Subcutaneous abdominal adipose tissue (tissue), 5 donors: ENCODE results near the gene EIF4A3.
A peak's percentile ranks its signal among the peaks of the same experiment; 100 is the strongest.

ENCODE experiments used
- H3K27ac ChIP-seq: one replicate; pipeline ENCODE4 v1.7.0; 2013; ENCODE audit warnings: low read depth, mild to moderate bottlenecking, inconsistent platforms, low read length, moderate library complexity
- H3K27me3 ChIP-seq, 5 donors: one replicate each; pipeline ENCODE4 v1.7.0; 2013; ENCODE audit warnings: low read length in 5 of 5, inconsistent platforms in 1 of 5; ENCODE audit not compliant: control insufficient read depth in 5 of 5, insufficient read depth in 4 of 5
- H3K36me3 ChIP-seq, 5 donors: one replicate each; pipeline ENCODE4 v1.7.0; 2013; ENCODE audit warnings: low read length in 5 of 5; ENCODE audit not compliant: control insufficient read depth in 5 of 5, insufficient read depth in 5 of 5
- H3K4me1 ChIP-seq, 5 donors: one replicate each; pipeline ENCODE4 v1.7.0; 2013; ENCODE audit warnings: low read length in 5 of 5, mild to moderate bottlenecking in 3 of 5, moderate library complexity in 1 of 5; ENCODE audit not compliant: control insufficient read depth in 5 of 5, insufficient read depth in 5 of 5
- H3K4me3 ChIP-seq, 5 donors: one replicate each; pipeline ENCODE4 v1.7.0; 2013; ENCODE audit warnings: low read length in 5 of 5, low read depth in 1 of 5
- H3K9ac ChIP-seq, 5 donors: one replicate each; pipeline ENCODE4 v1.7.0; 2013; ENCODE audit warnings: low read length in 5 of 5, mild to moderate bottlenecking in 4 of 5, moderate library complexity in 3 of 5
- H3K9me3 ChIP-seq, 5 donors: one replicate each; pipeline ENCODE4 v1.7.0; 2013; ENCODE audit warnings: low read length in 5 of 5; ENCODE audit not compliant: control insufficient read depth in 5 of 5
- donor health status: healthy.
- donor health status: healthy.
- donor health status: healthy.
- donor health status: healthy.
- donor health status: healthy.

EIF4A3 gene

GRCh38 chr17:80147035-80147822, at the start of gene EIF4A3:
EIF4A3 (minus strand) TSS chr17:80147128; CDS start chr17:80146961, 167 bp downstream.
- no peaks in the 10 kb centered on the region for H3K9me3 ChIP-seq
- no peaks in the 10 kb centered on the region for H3K27me3 ChIP-seq
- H3K4me3 ChIP-seq, result peak within 1 kb of the TSS; percentile 82 to 96 (median 88)
- peak within 1 kb of the TSS; percentile 84 for H3K27ac ChIP-seq
- H3K36me3 ChIP-seq, result peaks cover 0 to 20% (median 18%) of the 10 kb centered on the region in 5 donors
- peak within 1 kb of the TSS; percentile 68 to 90 (median 84) for H3K9ac ChIP-seq
- peaks cover 8 to 29% (median 26%) of the 10 kb centered on the region in 5 donors for H3K4me1 ChIP-seq

GRCh38 chr17:80196652-80197051, 49.7 kb upstream of the EIF4A3 start:
- H3K27me3 ChIP-seq, result peaks cover 0 to 6% (median under 1%) of the 10 kb centered on the region in 5 donors
- no peak overlapping the region for H3K9ac ChIP-seq
- peaks cover 0 to 14% (median 9%) of the 10 kb centered on the region in 5 donors for H3K4me1 ChIP-seq
- H3K36me3 ChIP-seq, result no peaks in the 10 kb centered on the region
- H3K9me3 ChIP-seq, result no peaks in the 10 kb centered on the region
- no peak overlapping the region for H3K4me3 ChIP-seq
- H3K27ac ChIP-seq, result no peak overlapping the region

DNA sequence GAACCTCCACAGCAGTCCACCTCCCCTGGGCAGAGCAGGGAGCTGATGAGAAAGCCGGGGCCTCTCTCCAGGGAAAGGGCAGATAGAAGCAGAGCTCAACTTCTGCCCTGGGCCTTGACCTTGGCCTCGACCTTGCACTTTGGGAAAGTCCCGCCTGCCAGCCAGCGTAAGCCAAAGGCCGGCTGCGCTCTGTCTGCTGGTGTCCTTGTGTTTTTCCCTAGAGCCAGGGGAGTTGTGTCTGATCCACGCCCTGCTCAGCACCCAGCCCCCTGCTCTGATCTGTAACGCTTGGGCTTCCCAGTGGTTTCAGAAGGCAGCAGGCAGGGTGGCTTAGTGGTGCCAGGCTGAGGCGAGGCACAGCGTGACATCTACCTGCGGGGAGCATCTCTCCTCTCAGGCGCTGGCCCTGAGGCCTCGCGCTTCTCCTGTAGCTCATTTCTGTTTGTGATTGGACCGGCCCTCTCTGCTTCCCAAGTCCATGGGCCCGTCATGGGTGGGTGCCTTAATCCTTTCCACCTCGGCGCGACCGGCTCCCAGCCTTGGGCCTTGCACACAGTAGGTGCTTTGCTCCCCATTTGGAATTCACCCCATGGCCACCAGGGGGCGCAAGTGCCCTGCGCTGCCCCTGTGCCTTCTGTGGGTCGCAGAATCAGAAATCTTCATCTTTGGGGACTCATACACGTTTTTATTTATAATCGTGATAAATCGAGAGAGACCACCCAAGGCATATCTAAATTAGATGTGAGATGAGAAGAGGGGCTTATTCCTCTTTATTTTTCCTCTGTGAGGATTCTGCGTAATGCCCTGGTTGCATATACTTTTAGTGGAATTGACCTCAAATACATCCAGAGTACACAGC, 49.0 kb upstream of the EIF4A3 start:
- H3K9ac ChIP-seq, result no peak overlapping the region
- peaks cover 1 to 20% (median 15%) of the 10 kb centered on the region in 5 donors for H3K4me1 ChIP-seq
- H3K4me3 ChIP-seq, result no peak overlapping the region
- no peaks in the 10 kb centered on the region for H3K9me3 ChIP-seq
- no peaks in the 10 kb centered on the region for H3K36me3 ChIP-seq
- peaks cover 3 to 12% (median 5%) of the 10 kb centered on the region in 5 donors for H3K27me3 ChIP-seq
- H3K27ac ChIP-seq, result no peak overlapping the region

- peaks cover 3 to 16% (median 5%) of the 10 kb centered on the region in 5 donors for H3K27me3 ChIP-seq
- no peak overlapping the region for H3K27ac ChIP-seq
- no peak overlapping the region for H3K9ac ChIP-seq
- H3K9me3 ChIP-seq, result no peaks in the 10 kb centered on the region
- no peak overlapping the region for H3K4me3 ChIP-seq
- H3K4me1 ChIP-seq, result peaks cover 1 to 20% (median 15%) of the 10 kb centered on the region in 5 donors
- no peaks in the 10 kb centered on the region for H3K36me3 ChIP-seq
Measured at GRCh38 chr17:80195141-80195540, 48.2 kb upstream of the EIF4A3 start.

- Histone ChIP-seq H3K9ac (peak overlapping the region in 2 of 5 donors; percentile 30 to 43), H3K27ac (no peak overlapping the region), H3K36me3 (no peaks in the 10 kb centered on the region), H3K4me1 (peaks cover 8 to 33% (median 30%) of the 10 kb centered on the region in 5 donors), H3K27me3 (peaks cover 3 to 20% (median 6%) of the 10 kb centered on the region in 5 donors), H3K9me3 (no peaks in the 10 kb centered on the region), H3K4me3 (peak overlapping the region in 4 of 5 donors; percentile 17 to 34 (median 22))
Measured at GRCh38 chr17:80191865-80192661, 45.1 kb upstream of the EIF4A3 start.

DNA sequence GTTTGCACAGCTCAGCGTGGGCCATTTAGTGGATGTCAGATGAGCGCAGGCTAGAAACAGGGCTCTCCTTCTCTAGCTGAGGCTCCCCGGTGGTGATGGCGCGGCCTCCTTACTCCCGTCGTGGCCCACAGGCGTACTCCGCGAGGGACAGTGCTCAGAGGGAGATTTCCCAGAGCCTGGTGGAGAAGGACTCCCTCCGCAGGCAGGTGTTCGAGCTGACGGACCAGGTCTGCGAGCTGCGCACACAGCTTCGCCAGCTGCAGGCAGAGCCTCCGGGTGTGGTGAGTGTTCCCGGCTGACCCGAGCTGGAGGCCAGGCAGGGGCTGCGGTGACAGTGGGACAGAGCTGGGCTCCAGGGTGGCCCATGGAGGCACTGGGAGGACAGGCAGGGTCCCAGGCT, 44.3 kb upstream of the EIF4A3 start:
- Histone ChIP-seq H3K36me3 (no peaks in the 10 kb centered on the region), H3K9ac (no peak overlapping the region), H3K27me3 (peaks cover 3 to 22% (median 6%) of the 10 kb centered on the region in 5 donors), H3K27ac (no peak overlapping the region), H3K4me1 (peaks cover 8 to 33% (median 30%) of the 10 kb centered on the region in 5 donors), H3K9me3 (no peaks in the 10 kb centered on the region), H3K4me3 (no peak overlapping the region)

- Histone ChIP-seq H3K27ac (no peak overlapping the region), H3K9me3 (no peaks in the 10 kb centered on the region), H3K4me3 (no peak overlapping the region), H3K4me1 (peaks cover 8 to 33% (median 30%) of the 10 kb centered on the region in 5 donors), H3K9ac (no peak overlapping the region), H3K36me3 (no peaks in the 10 kb centered on the region), H3K27me3 (peaks cover 3 to 22% (median 6%) of the 10 kb centered on the region in 5 donors)
Measured at GRCh38 chr17:80190716-80191115, 43.8 kb upstream of the EIF4A3 start.

- Histone ChIP-seq H3K4me3 (no peak overlapping the region), H3K36me3 (no peaks in the 10 kb centered on the region), H3K27me3 (peaks cover 3 to 22% (median 6%) of the 10 kb centered on the region in 5 donors), H3K9ac (peak overlapping the region in 1 of 5 donors; percentile 13), H3K9me3 (no peaks in the 10 kb centered on the region), H3K27ac (no peak overlapping the region), H3K4me1 (peaks cover 8 to 33% (median 30%) of the 10 kb centered on the region in 5 donors)
Measured at GRCh38 chr17:80189611-80190010, 42.7 kb upstream of the EIF4A3 start.

DNA sequence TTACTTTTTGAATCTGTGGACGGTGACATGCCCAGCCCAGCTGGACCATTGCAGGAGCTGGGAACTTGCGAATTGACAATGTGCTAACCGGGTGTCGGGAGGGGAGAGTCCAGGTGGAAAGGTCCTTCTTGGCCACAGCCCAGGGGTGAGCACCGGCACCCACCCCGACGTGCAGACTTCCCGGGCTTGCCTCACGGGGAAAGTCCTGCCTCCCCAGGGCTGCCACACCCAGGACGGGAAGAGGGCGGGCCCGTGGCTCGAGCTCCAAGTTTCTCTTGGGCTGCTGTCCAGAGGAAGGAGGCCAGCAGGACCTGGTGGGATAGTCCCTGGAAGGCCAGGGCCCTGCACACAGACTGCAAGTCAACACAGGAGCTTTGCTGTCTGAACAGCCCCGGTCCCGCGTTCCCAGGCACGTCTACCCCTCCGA, 40.6 kb upstream of the EIF4A3 start:
- H3K4me1 ChIP-seq, result peaks cover 8 to 33% (median 30%) of the 10 kb centered on the region in 5 donors
- peak overlapping the region; percentile 39 to 55 (median 43) for H3K4me3 ChIP-seq
- H3K9ac ChIP-seq, result peak overlapping the region in 2 of 5 donors; percentile 35 to 48
- no peaks in the 10 kb centered on the region for H3K9me3 ChIP-seq
- H3K36me3 ChIP-seq, result no peaks in the 10 kb centered on the region
- peaks cover 3 to 24% (median 8%) of the 10 kb centered on the region in 5 donors for H3K27me3 ChIP-seq
- peak overlapping the region; percentile 24 for H3K27ac ChIP-seq
